Esophagus squamous epithelium (tissue), 5 donors: ENCODE measurements around the gene LENG8. TPM values are rescaled to one million over a fixed set of nuclear protein-coding genes. Genes with fewer than 3 reads are reported as not detected.

Source experiments
- DNase-seq: peaks from one replicate; lab custom pipeline; 2025; lab: John Stamatoyannopoulos, UW
- H3K27ac ChIP-seq, 4 donors: fragments of 200-600 bp; sonication (generic); one replicate each; pipeline ENCODE4 v1.5.1; 2016 to 2019; ENCODE audit warnings: mild to moderate bottlenecking in 1 of 4
- H3K27me3 ChIP-seq, 4 donors: fragments of 200-600 bp; sonication (generic); 1 replicate in 3 of 4; 2 replicates in 1 of 4; pipeline versions ENCODE4 v1.5.1 to v1.6.0; 2017 to 2021; ENCODE audit warnings: antibody characterized with exemption in 1 of 4
- H3K36me3 ChIP-seq, 3 donors: fragments of 200-600 bp; sonication (generic); one replicate each; pipeline ENCODE4 v1.5.1; 2016 to 2019
- H3K4me1 ChIP-seq, 3 donors: fragments of 200-600 bp; sonication (generic); one replicate each; pipeline ENCODE4 v1.5.1; 2017 to 2019
- H3K4me3 ChIP-seq, 4 donors: fragments of 200-600 bp; sonication (generic); 1 replicate in 3 of 4; 2 replicates in 1 of 4; pipeline ENCODE4 v1.5.1; 2016 to 2019; ENCODE audit warnings: mild to moderate bottlenecking in 2 of 4, moderate library complexity in 1 of 4
- H3K9me3 ChIP-seq, 3 donors: fragments of 200-600 bp; sonication (generic); one replicate each; pipeline ENCODE4 v1.5.1; 2016 to 2019
- POLR2A ChIP-seq, 4 donors: fragments of 450-650 bp; IDR thresholded peaks; one replicate each; pipeline ENCODE4 v1.6.1; 2017; ENCODE audit warnings: antibody characterized with exemption in 4 of 4, mild to moderate bottlenecking in 4 of 4, moderate library complexity in 3 of 4
- WGBS, 2 donors: methylation state at CpG; one replicate each; pipeline ENCODE4 v1.1.5; 2018; 5-methylcytosine and 5-hydroxymethylcytosine counted together
- intact Hi-C: fragments of 100-400 bp; cut with DNase I; formaldehyde crosslinking; loops from one replicate; pipeline ENCODE4 v1.15.0; 2022
- total RNA-seq, 4 donors: library from RNA; depleted of rRNA; stranded (reverse); fragments of >200 nt; gene quantifications; one replicate each; pipeline ENCODE4 v1.1.0, GENCODE V29; 2016
- TF ChIP-seq, protein P1 (sequence below), 6 experiments: fragments of 450-650 bp in 4 of 6; fragments of 200-600 bp in 2 of 6; sonication (generic) in 2 of 6; IDR thresholded peaks; one replicate each; pipeline ENCODE4 v1.5.1; 2016 to 2019; ENCODE audit warnings: antibody characterized with exemption in 6 of 6, mild to moderate bottlenecking in 4 of 6, moderate library complexity in 4 of 6
- donor health status: DM: yes; HTN: yes; CAD: no.

The LENG8 gene
- total RNA-seq, 4 donors from 2014 or later = 22.9 to 95.2 (median 49.6) TPM

DNA sequence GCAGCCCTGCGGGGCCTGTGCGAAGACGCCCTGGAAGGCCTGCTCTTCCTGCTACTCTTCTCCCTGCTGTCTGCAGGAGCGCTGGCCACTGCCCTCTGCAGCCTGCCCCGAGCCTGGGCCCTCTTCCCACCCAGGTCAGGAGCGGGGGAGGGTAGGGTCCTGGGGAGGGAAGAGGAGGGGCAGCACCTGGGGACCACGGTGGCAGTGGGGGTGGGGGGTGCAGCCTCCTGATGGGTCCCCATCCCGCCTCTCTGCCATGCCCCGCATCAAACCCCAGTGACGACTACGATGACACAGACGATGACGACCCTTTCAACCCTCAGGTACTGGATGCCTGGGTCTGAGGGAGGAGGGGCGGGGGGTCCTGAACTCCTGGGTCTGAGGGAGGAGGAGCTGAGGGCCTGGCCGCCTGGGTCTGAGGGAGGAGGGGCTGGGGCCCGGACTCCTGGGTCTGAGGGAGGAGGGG, 13.4 kb upstream of the LENG8 start:
- DNase-seq = no peak
- no peak overlapping the region for H3K4me3 ChIP-seq
- intact Hi-C loops = no loop called here
- H3K27ac ChIP-seq = no peak overlapping the region
- WGBS, 2 donors = 32% methylated on average over 4 of the region's 16 CpGs; no CpG with 5 or more reads in 1 of the 2 donors
- H3K36me3 ChIP-seq = peaks cover 0 to 7% (median 0%) of the 10 kb centered on the region in 3 donors
- TF ChIP-seq POLR2A (IDR thresholded peaks at IDR 0.05) = no peak
- TF ChIP-seq, protein P1, sequence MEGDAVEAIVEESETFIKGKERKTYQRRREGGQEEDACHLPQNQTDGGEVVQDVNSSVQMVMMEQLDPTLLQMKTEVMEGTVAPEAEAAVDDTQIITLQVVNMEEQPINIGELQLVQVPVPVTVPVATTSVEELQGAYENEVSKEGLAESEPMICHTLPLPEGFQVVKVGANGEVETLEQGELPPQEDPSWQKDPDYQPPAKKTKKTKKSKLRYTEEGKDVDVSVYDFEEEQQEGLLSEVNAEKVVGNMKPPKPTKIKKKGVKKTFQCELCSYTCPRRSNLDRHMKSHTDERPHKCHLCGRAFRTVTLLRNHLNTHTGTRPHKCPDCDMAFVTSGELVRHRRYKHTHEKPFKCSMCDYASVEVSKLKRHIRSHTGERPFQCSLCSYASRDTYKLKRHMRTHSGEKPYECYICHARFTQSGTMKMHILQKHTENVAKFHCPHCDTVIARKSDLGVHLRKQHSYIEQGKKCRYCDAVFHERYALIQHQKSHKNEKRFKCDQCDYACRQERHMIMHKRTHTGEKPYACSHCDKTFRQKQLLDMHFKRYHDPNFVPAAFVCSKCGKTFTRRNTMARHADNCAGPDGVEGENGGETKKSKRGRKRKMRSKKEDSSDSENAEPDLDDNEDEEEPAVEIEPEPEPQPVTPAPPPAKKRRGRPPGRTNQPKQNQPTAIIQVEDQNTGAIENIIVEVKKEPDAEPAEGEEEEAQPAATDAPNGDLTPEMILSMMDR (IDR thresholded peaks at IDR 0.05) = no peak
- H3K27me3 ChIP-seq = peaks cover 0 to 26% (median 5%) of the 10 kb centered on the region in 4 donors
- no peaks in the 10 kb centered on the region for H3K9me3 ChIP-seq
- peaks cover 12 to 53% (median 21%) of the 10 kb centered on the region in 3 donors for H3K4me1 ChIP-seq

DNA sequence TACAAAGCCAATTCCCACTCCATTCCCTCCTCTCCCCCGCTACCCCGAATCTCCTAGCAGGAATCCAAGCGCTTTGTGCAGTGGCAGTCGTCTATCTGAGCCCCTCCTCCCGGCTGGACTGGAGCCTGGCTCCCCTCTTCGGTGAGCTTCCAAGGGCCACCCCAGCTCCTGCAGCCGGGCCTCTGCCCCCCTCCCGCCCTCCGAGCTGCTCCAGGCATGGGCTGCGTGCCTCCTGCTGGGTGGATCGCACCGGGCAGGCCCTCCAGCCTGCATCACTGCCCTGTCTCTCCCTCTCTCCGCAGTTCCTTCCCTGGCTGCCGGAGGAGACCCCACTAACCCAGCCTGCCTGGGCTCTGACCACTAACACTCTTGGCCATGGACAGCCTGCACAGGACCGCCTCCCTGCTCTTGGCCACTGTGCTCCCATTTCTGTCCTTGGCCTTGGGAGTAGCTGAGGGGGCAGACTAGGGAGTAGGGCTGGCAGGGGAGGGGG, 12.9 kb upstream of the LENG8 start:
- Histone ChIP-seq H3K36me3 (peaks cover 0 to 11% (median 0%) of the 10 kb centered on the region in 3 donors), H3K27ac (no peak overlapping the region), H3K9me3 (no peaks in the 10 kb centered on the region), H3K4me3 (no peak overlapping the region), H3K4me1 (peaks cover 7 to 48% (median 16%) of the 10 kb centered on the region in 3 donors), H3K27me3 (peaks cover 0 to 21% (median 2%) of the 10 kb centered on the region in 4 donors)
- intact Hi-C loops = no loop called here
- TF ChIP-seq, protein P1 (IDR thresholded peaks at IDR 0.05) = no peak
- TF ChIP-seq POLR2A (IDR thresholded peaks at IDR 0.05) = no peak
- DNase-seq = no peak
- 0 to 58% methylated on average over 1 to 11 of the region's 15 CpGs for WGBS, 2 donors

DNA sequence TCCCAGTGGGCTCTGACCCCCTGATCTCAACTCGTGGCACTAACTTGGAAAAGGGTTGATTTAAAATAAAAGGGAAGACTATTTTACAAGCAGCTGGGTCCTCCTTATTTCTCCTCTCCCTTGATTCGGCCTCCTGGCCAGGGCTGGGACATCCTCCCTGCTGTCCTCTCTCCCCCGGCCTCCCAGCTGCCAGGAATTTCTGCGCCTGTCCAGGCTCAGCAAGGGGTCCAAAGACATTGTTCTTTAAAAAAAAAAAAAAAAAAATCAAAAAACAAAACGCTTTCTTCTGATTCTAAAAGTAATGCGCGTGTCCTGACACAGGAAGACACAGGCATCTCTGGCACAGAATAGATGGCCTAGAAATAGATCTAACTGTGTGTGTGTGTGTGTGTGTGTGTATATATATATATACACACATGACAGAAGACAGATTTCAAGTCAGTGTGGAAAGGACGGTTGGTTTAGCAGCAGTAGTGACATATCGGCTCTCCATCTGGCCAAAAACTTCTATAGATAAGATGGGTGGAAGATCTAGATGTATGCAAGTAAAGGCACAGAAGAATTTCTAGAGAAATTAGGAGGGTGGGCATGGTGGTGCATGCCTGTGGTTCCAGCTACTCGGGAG, 12.3 kb upstream of the LENG8 start:
- WGBS, 2 donors = 79 to 81% methylated on average over 9 to 10 of the region's 10 CpGs
- TF ChIP-seq, protein P1 (IDR thresholded peaks at IDR 0.05) = no peak
- Histone ChIP-seq H3K36me3 (peaks cover 0 to 11% (median 0%) of the 10 kb centered on the region in 3 donors), H3K27ac (no peak overlapping the region), H3K4me3 (no peak overlapping the region), H3K27me3 (peaks cover 0 to 14% (median under 1%) of the 10 kb centered on the region in 4 donors), H3K4me1 (peaks cover 7 to 42% (median 12%) of the 10 kb centered on the region in 3 donors), H3K9me3 (no peaks in the 10 kb centered on the region)
- intact Hi-C loops = no loop called here
- DNase-seq = no peak

DNA sequence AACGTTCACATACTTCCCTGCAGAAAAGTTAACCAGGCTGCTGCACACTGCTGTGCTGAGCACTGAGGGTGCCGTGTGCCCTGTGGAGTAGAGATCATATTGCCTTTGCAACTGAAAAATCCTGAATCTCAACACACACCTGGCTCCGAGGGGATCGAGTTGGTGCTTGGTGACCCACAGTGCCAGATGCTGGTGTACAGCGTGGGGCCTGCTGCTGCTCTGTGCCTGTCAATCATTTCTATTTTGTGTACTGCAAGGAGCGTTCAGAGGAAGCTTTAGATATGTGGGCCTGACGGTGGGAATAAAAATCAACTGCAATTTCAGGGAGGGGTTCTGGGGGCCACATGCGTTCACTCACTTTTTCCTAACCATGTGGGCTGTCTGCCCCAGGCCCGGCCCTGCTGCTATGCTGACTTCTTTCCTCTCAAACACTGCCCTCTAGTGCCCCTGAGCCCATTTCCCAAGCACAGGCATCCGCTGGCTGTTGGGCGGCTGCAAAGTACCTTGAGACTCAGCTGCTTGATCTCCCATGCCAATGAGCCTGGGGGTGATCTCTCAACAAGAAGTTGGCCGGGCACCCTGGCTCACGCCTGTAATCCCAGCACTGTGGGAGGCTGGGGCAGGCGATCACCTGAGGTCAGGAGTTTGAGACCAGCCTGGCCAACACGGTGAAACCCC, 9.7 kb upstream of the LENG8 start:
- Histone ChIP-seq H3K9me3 (no peaks in the 10 kb centered on the region), H3K27ac (no peak overlapping the region), H3K4me1 (peaks cover 7 to 31% (median 12%) of the 10 kb centered on the region in 3 donors), H3K4me3 (no peak overlapping the region), H3K27me3 (no peaks in the 10 kb centered on the region), H3K36me3 (peaks cover 0 to 29% (median 0%) of the 10 kb centered on the region in 3 donors)
- TF ChIP-seq, protein P1 (IDR thresholded peaks at IDR 0.05) = peak in 5 of 6 experiments; percentile 21 to 56 (median 32)
- TF ChIP-seq POLR2A (IDR thresholded peaks at IDR 0.05) = no peak
- DNase-seq = no peak
- intact Hi-C loops = no loop called here
- WGBS, 2 donors = 57 to 62% methylated on average over 9 of the region's 15 CpGs

DNA sequence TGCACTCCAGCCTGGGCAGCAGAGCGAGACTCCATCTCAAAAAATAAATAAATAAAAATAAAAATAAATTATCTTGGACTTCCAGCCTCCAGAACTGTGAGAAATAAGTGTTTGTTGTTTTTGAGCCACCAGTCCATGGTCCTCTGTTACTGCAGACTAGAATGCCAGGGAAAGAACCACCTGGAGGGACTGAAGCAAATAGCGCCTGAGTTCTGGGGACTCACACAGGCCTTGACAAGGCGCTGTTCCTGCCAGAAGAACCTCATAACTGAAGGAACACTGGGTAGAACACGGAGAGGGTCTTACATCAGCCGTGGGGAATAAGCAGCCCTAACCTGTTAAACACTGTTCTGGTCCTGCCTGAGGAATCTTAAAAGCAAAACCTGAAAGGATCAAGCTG, 8.4 kb upstream of the LENG8 start:
- Histone ChIP-seq H3K4me3 (no peak overlapping the region), H3K27ac (no peak overlapping the region), H3K27me3 (no peaks in the 10 kb centered on the region), H3K4me1 (peaks cover 0 to 17% (median 2%) of the 10 kb centered on the region in 3 donors), H3K9me3 (no peaks in the 10 kb centered on the region), H3K36me3 (peaks cover 0 to 42% (median 0%) of the 10 kb centered on the region in 3 donors)
- WGBS, 2 donors = 85 to 88% methylated on average over 5 of the region's 5 CpGs
- intact Hi-C loops = no loop called here
- no peak for DNase-seq
- TF ChIP-seq, protein P1 (IDR thresholded peaks at IDR 0.05) = no peak
- no peak for TF ChIP-seq POLR2A (IDR thresholded peaks at IDR 0.05)
